Measurements from ENCODE around the gene CERS6. TPM values are rescaled to one million over a fixed set of nuclear protein-coding genes. Genes with fewer than 3 reads are reported as not detected.

The CERS6 gene
- total RNA-seq, 1 donor from 2014 or later: 30.8 TPM

GRCh38 chr2:168796583-168797285 is 340.7 kb downstream of the CERS6 start:
- Mint-ChIP-seq H3K9me3 (ENCODE audit: low read depth) (no peaks in the 10 kb centered on the region), H3K36me3 (ENCODE audit: low read depth) (no peaks in the 10 kb centered on the region), H3K27me3 (ENCODE audit: low read depth) (no peaks in the 10 kb centered on the region), H3K27ac (ENCODE audit: unreplicated experiment) (no peak overlapping the region), H3K4me3 (ENCODE audit: unreplicated experiment) (no peak overlapping the region), H3K4me1 (ENCODE audit: low read depth) (peaks cover 5% of the 10 kb centered on the region)
- no peak for DNase-seq (ENCODE audit: low spot score)
- no peak for TF ChIP-seq CTCF (IDR thresholded peaks at IDR 0.05)

DNA sequence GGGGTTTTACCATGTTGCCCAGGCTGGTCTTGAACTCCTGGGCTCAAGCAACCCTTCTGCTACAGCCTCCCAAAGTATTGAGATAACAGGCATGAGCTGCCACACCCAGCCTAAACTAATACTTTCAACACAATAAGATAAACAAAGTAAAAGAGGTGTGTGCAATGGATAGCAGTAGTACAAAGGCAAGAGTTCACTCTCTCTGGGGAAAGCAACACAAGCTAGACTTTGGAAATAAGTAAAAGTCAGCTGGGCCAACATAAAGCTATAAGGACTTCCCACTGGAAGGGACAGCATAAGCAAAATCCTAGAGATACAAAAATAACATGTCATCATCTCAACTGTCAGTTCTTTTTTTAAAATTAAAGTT is 341.2 kb downstream of the CERS6 start:
- no peak for DNase-seq (ENCODE audit: low spot score)

GRCh38 chr2:168798076-168798887 is 342.2 kb downstream of the CERS6 start:
- H3K4me1 Mint-ChIP-seq (ENCODE audit: low read depth): peaks cover 8% of the 10 kb centered on the region
- H3K4me3 Mint-ChIP-seq (ENCODE audit: unreplicated experiment): no peak overlapping the region
- H3K36me3 Mint-ChIP-seq (ENCODE audit: low read depth): no peaks in the 10 kb centered on the region
- DNase-seq (ENCODE audit: low spot score): no peak
- no peaks in the 10 kb centered on the region for H3K27me3 Mint-ChIP-seq (ENCODE audit: low read depth)
- no peak overlapping the region for H3K27ac Mint-ChIP-seq (ENCODE audit: unreplicated experiment)
- no peak for TF ChIP-seq CTCF (IDR thresholded peaks at IDR 0.05)
- H3K9me3 Mint-ChIP-seq (ENCODE audit: low read depth): no peaks in the 10 kb centered on the region

More for the DNA sequence above, 341.2 kb downstream of the CERS6 start:
- no peaks in the 10 kb centered on the region for H3K9me3 Mint-ChIP-seq (ENCODE audit: low read depth)
- H3K4me1 Mint-ChIP-seq (ENCODE audit: low read depth): peaks cover 5% of the 10 kb centered on the region
- no peak overlapping the region for H3K4me3 Mint-ChIP-seq (ENCODE audit: unreplicated experiment)
- TF ChIP-seq CTCF (IDR thresholded peaks at IDR 0.05): no peak
- H3K27me3 Mint-ChIP-seq (ENCODE audit: low read depth): no peaks in the 10 kb centered on the region
- no peaks in the 10 kb centered on the region for H3K36me3 Mint-ChIP-seq (ENCODE audit: low read depth)
- H3K27ac Mint-ChIP-seq (ENCODE audit: unreplicated experiment): no peak overlapping the region

- H3K36me3 Mint-ChIP-seq (ENCODE audit: low read depth): no peaks in the 10 kb centered on the region
- peaks cover 8% of the 10 kb centered on the region for H3K4me1 Mint-ChIP-seq (ENCODE audit: low read depth)
- no peaks in the 10 kb centered on the region for H3K9me3 Mint-ChIP-seq (ENCODE audit: low read depth)
- no peak overlapping the region for H3K4me3 Mint-ChIP-seq (ENCODE audit: unreplicated experiment)
- H3K27ac Mint-ChIP-seq (ENCODE audit: unreplicated experiment): no peak overlapping the region
- TF ChIP-seq CTCF (IDR thresholded peaks at IDR 0.05): no peak
- no peak for DNase-seq (ENCODE audit: low spot score)
- no peaks in the 10 kb centered on the region for H3K27me3 Mint-ChIP-seq (ENCODE audit: low read depth)
Measured at GRCh38 chr2:168798888-168799410, 342.9 kb downstream of the CERS6 start.

DNA sequence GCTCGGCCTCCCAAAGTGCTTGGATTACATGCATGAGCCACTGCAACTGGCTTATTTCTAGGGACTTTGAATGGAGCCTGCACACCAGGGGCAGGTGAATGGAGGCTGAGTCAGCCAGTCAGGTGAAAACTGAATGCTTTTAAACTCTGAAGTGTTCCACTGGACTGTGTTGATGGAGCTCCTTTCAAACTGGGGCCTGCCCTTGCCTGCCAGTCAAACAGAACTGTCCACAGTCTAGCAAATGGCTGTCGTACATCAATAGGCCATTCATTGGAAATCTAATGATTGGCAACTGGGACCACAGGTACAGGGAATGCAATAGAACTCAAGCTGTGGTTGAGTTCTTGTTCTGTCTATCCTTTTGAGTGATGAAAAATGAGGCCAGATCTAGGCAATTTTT is 345.4 kb downstream of the CERS6 start:
- H3K36me3 Mint-ChIP-seq (ENCODE audit: low read depth): no peaks in the 10 kb centered on the region
- no peak overlapping the region for H3K4me3 Mint-ChIP-seq (ENCODE audit: unreplicated experiment)
- H3K4me1 Mint-ChIP-seq (ENCODE audit: low read depth): peaks cover 8% of the 10 kb centered on the region
- no peak for DNase-seq (ENCODE audit: low spot score)
- no peaks in the 10 kb centered on the region for H3K27me3 Mint-ChIP-seq (ENCODE audit: low read depth)
- H3K9me3 Mint-ChIP-seq (ENCODE audit: low read depth): no peaks in the 10 kb centered on the region
- no peak for TF ChIP-seq CTCF (IDR thresholded peaks at IDR 0.05)
- H3K27ac Mint-ChIP-seq (ENCODE audit: unreplicated experiment): no peak overlapping the region
